NOMO-1 (cell line): ENCODE measurements around the gene NDUFA11.

Experiments
- DNase-seq, 2 experiments: peaks; one replicate each; lab custom pipeline; 2025; ENCODE audit not compliant: unreplicated experiment in 2 of 2; lab: John Stamatoyannopoulos, UW

The NDUFA11 gene

GRCh38 chr19:5910638-5910907 is 7.0 kb upstream of the NDUFA11 start:
- DNase-seq, result no peak

DNA sequence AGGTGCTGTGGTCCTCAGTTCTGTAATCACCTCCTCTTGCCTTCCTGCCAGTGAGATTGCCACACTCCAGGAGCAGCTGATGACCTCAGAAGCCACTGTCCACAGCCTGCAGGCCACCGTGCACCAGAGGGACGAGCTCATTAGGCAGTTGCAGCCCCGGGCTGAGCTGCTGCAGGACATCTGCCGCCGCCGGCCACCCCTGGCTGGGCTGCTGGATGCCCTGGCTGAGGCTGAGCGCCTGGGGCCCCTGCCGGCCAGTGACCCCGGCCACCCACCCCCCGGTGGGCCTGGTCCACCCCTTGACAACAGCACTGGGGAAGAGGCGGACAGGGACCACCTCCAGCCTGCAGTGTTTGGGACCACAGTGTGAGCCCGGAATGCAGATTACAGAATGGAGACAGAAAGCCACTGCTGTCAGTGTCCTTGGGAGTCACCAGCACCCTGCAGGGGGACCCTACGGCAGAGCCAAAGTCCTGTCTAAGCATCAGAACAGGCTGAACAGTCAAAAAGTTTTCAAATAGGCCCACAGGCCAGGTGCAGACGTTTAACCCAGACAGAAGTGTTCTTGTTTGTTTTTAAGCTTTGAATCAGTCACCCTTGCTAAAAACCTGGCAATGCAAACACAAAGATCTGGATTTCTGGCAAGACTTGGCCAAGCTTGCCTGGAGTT is 5.3 kb upstream of the NDUFA11 start:
- DNase-seq, result no peak

DNA sequence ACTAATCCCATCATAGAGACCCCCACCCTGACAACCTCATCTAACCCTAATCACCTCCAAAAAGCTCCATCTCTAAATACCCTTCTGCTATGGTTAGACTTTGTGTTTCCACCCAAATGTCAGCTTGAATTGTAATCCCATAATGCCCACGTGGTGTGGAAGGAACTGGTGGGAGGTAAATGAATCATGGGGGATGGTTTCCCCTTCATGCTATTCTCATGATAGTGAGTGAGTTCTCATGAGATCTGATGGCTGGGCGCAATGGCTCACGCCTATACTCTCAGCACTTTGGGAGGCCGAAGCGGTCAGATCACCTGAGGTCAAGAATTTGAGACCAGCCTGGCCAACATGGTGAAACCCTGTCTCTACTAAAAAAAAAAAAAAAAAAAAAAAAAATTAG is 3.7 kb upstream of the NDUFA11 start:
- no peak for DNase-seq

- DNase-seq, result no peak
These were observed 1.7 kb upstream of the NDUFA11 start for GRCh38 chr19:5905114-5905778.

DNA sequence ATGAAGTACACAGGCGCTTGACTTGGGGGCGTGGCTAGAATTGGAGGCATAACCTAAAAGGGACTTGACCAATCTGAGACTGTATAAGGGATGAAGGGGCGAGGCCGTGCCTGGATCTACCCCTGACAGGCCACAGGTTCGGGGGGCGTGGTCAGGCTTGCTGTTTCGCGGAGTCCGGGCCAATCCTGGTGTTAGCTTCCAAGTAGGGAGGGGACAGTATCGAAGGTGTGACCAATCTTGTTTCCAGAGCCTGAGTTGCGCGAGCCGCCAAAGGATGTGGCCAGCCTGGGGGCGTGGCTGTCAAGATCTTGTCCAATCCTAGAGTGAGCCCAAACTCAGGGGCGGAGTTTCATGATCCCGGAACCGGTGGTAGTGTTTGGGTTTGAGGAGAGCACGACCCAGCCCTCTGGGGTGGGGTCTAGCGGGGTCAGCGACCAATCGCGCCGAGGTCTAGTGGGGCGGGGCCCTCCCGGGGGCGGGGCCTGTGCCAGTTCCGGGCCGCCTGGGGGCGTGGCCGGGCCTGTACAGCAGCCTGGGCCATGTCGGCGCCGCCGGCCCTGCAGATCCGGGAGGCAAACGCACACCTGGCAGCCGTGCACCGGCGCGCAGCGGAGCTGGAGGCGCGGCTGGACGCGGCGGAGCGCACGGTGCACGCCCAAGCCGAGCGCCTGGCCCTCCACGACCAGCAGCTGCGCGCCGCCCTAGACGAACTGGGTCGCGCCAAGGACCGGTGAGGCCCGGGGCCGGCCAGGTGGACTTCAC is 943 bp upstream of the NDUFA11 start, which contains the start of gene VMAC:
TSS of gene VMAC (plus strand) at position 521 of the 762 bp plus-strand sequence. CDS start at position 540, 19 bp downstream.
- peak; percentile 99 to 100 for DNase-seq

DNA sequence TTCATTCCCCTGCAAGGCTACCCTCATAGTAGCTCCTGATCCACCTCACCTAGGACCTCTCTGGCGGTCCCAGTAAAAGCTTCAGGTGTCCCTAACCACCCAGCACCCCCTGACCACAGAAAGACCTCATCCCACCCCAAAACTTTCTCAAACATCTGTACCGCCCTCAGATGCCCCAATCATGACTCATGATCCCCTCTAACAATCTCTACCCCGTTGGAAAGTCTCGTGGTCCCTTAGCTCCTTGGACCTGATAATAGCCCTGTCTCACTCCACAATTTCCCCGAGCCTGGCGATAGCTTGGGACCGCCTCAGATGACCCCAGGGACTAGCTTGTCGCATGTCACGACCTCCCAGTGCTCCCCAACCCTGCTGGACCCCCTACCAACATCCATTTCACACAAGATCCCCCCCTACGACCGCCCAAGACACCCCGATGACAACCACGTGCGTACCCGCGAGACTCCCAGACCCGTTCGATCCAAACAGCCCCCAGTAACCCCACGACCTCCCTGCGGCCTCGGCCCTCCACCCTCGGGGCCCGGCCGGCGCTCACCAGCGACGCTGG is 450 bp downstream of the NDUFA11 start:
- DNase-seq, result peak in 1 of 2 experiments; percentile 11

GRCh38 chr19:5900976-5901375 is 2.6 kb downstream of the NDUFA11 start:
- no peak for DNase-seq

DNA sequence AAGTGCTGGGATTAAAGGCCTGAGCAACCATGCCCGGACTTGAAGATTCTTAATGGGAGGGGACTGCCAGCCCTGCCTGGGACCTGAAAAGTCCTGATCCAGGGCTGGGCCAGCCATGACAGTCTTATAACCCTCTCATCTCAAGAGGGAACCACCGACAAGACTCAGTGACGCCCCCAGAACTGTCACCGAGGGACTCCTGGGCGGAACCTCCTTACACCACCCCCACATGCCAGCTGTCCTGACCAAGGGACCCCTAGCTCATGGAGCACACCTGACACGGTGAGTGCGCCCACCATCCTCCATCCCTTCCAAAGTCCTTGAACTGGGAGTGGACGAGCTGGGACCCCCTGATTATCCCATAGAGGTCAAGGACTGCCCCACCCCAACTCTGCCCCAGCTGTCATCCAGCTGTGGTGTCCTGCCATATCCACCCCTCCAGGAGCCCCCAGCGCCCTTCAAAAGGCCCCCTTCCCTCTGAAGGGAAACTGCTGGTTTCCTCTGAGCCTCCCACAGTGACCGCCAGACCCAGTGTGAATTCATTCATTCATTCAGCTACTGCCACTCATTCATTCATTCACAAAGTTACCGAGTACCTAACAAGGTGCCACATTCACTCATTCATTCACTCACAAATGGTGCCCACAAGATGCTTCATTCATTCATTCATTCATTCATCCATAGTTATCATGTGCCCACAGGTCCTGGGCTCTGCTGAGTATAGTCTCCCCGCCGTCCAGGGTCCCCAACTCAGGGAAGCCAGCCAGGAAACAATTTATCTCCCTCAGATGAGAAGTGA is 3.7 kb downstream of the NDUFA11 start:
- no peak for DNase-seq

DNA sequence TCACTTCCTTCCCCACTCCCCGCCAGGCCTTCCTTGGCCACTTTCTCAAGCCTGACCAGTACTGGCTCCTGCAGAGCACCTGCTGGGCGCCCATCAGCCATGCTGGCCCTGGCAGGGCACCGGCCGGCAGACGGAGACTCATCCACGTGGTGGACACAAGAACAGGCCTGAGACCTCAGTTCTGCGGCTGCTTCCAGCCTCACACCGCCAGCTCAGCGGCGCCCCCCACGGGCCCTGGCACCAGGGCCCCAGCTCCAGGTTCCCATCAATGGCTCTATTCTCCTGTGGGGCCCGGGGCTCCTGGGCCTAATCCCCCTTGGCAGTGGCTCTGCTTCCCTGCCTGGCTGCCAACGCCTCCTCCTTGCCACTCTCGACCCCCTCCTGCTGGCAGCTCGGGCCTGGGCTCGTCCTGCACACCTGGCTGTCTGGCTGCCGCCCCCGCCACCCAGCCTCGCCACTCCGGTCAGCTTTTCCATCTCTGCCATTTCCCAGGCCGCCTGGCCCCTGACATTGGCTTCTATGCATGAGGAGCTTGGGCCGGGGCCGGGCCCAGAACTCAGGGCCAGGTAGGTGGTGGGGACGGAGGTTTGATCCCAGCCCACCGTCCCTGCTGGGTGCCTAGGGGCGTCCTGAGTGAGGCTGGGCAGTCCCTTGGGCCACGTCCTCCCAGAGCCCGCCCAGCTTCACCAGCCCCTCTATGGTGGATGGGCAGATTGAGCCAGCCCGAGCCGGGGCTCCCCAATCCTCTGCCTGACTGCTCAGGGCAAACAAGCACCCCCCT is 6.2 kb downstream of the NDUFA11 start:
- DNase-seq, result no peak

DNA sequence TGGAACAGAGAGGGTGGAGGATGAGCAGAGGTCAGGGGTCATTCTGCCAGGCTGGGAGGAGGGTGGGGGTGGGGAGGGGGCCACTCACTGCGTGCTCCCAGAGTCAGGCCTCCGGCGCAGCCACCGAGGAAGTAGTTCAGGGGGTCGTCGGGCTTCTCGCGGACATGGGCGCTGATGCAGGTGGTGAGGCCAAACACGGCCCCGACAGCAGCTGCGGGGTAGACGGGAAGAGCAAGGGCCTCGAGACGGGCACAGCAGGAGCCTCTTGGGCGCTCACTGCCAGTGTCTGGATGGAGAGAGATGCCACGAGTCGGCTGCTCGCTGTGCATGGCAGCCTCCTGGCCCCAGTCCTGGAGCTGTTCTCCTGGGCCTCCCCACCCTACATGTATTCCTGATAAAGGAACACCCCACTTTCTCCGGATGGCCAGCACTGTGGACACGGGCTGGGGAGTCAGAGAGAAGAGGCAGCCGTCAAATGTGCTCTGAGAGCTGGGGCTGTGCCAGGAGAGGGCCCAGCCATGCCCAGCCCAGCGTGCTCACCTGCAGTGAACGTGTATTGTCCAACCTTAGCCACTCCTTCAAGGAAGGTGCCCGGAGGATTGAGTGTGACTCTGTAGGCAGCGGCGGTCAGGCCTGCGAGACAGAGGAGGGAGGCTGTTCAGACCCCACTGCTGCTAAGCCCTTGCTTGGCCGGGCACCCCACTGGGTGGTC is 7.1 kb downstream of the NDUFA11 start:
- DNase-seq, result no peak

DNA sequence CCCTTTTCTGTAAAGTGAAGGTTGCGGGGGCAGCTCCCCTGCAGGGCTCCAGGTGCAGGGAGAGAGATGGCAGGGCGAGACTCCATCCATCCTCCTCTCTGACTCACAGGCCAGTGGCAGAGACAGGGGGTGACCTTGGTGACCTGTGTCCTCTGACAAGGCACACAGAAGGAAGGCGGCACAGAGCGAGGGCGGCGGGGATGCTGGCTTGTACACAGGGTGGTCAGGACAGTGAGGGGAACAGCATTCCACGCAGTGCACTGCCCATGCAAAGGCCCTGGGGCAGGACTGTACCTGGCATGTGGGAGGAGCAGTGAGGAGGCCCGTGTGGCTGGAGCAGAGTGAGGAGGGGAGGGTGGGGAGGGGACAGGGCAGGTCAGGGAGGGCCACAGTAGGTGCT is 7.7 kb downstream of the NDUFA11 start:
- DNase-seq, result no peak

DNA sequence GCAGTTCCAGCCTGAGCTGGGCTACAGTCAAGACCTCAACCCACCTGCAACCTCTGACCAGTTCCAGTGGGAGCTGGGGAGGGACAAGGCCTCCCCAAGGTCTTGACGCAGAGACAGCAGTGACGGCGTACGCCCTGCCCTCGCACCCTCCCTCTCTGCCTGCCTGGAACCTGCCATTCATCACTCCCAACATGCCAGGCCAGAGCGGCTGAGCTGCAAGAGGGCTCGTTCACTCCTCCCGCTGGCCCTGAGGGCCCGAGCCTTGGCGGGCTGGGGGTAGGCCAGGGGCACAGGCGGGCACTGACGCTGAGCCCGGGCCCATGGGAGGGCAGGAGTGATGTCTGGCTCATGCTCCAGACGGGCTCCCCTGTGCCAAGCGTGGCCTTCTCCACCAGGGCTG is 8.2 kb downstream of the NDUFA11 start:
- DNase-seq, result no peak

DNA sequence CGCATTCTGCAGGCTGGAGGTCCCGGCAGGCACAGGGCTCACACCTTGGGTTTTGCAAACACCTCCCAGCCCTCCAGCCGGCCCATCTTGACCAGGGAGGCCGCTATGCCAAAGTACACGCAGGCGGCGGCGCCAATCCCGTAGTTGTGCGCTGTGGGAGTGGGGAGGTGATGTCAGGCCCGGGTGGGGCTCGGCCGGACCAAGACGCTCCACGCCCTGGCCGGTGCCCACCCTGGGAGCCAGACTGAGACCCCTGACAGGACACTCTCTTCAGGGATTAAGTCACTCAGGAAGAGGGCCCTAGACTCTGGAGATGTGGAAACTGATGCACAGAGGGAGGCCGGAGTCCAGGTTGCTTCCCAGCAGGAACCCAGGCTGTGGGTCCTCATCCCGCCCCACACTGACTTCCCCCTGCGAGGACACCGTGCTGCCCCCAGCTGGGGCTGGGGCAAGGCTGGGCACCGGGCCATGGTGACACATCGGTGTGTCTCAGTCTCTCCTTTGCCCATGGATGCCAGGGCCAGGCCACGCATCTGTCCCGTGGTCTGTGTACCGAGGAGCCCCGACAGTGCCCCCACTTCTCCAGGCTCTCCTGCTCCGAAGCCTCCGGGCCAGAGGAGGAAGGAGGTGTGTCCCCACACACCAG is 8.8 kb downstream of the NDUFA11 start:
- DNase-seq, result no peak

DNA sequence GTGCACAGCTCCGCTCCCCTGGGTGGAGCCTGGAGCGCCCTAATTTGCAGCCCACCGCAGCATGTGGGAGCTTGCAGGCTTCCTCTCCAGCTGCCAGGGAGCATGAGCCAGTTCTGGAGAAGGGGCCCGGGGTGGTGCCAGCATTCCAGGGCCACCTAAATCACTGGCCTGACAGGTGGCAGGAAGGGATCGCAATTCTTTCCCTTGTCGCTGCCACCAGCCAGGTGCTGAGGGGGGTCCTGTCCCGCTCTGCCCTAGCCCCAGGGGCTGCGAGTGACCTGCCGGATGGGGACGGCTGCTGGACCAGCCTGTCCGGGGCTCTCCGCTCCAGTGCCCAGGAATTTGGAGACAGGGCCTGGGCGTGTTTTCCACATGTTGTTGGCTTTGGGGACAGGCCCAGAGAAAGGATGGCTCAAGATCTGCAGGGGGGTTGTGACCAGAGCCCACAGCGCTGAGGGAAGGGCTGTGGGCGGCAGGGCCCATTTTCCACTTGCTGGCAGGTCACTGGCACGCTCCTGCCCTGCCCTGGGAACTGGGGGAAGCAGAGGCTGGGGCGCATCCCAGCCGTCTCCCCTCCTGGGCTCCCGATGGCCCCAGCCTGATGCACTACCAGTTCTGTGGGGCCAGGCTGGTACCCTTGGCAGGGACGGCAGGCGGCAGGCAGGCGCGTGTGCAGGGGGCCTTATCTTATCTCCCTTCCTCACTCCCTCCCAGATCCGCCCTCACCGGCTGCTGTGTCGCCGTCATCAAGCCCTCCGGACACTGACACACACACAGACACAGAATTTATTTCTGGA is 9.5 kb downstream of the NDUFA11 start:
- DNase-seq, result no peak

DNA sequence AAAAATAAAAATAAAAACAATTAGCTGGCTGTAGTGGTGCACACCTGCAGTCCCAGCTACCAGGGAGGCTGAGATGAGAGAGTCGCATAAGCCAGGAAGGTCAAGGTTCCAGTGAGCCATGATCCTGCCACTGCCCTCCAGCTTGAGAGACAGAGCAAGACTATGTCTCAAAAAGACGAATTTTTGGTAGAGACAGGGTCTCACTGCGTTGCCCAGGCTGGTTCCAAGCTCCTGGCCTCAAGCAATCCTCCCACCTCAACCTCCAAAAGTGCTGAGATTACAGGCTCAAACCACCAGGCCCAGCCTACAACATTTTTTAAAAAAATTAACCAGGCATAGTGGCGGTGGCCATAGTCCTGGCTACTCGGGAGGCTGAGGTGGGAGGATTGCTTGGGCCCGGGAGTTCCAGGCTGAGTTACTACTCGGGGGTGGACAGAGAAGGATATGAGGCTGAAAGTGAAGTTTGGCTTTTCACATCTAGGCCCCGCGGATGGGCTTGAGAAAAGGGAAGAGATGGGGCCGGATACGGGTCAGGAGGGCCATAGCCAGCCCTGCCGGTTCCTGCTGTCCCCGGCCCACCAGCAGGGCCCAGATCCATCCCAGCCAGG is 10.2 kb downstream of the NDUFA11 start:
- no peak for DNase-seq

GRCh38 chr19:5892772-5893275 is 10.8 kb downstream of the NDUFA11 start:
- DNase-seq, result no peak

DNA sequence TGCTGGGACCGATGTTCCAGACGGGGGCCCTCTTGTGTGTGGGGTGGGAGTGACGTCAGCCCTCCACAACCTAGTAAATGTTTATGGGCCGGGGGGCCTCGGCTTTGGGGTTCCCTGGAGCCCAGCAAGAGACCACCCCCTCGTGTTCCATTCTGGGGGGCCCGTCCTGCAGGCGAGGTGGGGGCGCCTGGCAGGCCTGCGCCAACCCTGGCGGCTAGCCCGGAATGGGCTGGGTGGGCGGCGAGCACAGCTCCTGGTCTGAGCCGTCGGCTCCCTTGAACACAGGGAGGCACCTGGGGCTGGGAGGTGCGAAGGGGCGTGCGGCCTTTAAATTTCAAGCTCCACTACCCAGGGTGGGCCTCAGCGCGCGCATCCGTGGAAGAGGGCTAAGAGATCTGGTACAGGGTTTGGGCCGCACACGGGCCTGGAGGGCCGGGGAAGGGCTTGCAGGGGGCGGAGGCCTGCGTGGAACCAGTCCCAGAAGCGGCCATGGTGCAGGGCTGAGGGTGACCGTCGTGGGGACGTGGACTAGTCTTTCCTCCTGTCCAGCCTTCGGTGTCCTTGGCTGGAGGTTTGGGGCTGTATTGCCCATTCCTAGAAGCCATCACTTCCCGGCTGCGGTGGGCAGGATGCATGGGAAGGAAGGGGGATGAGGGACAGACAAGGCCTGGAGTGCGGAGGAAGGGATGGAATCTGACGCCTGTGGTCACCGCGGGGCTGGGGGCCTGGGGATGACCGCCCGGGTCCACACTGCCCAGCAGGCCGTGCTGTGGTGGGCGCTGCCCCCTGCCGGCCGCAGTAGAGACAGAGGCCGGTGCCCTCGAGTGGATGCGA is 11.4 kb downstream of the NDUFA11 start:
- peak in 1 of 2 experiments; percentile 19 for DNase-seq
